HepG2 (cell line): ENCODE data around the gene GNG12. TPM values are rescaled to one million over a fixed set of nuclear protein-coding genes. Genes with fewer than 3 reads are reported as not detected.

Source experiments
- ATRX ChIP-seq: sonication (generic); formaldehyde crosslinking; IDR thresholded peaks from 2 replicates; pipeline ENCODE4 v1.4.0; 2020; ENCODE audit warnings: missing genetic modification reagents, borderline replicate concordance
- CHCHD3 ChIP-seq: sonication (generic); formaldehyde crosslinking; IDR thresholded peaks from 2 replicates; pipeline ENCODE4 v1.8.0; 2022; ENCODE audit warnings: mild to moderate bottlenecking, missing genetic modification reagents, moderate library complexity
- EHMT2 ChIP-seq: fragments of 200-600 bp; sonication (generic); IDR thresholded peaks from 2 replicates; pipeline ENCODE4 v1.7.0; 2017; ENCODE audit warnings: antibody characterized with exemption, low read depth, low read length, borderline replicate concordance
- FOSL2 ChIP-seq: sonication (generic); formaldehyde crosslinking; IDR thresholded peaks from 2 replicates; pipeline ENCODE4 v1.4.0; 2020; ENCODE audit warnings: missing genetic modification reagents
- IKZF4 ChIP-seq: sonication (generic); formaldehyde crosslinking; IDR thresholded peaks from 2 replicates; pipeline ENCODE4 v1.5.1; 2020; ENCODE audit warnings: borderline replicate concordance, mild to moderate bottlenecking, low read depth, missing genetic modification reagents; ENCODE audit errors: not compliant biosample characterization
- NCOR1 ChIP-seq: fragments of 200-600 bp; sonication (generic); IDR thresholded peaks from 2 replicates; pipeline ENCODE4 v1.7.0; 2017; ENCODE audit warnings: antibody characterized with exemption, low read length, borderline replicate concordance
- ONECUT2 ChIP-seq: sonication (generic); formaldehyde crosslinking; IDR thresholded peaks from 2 replicates; pipeline ENCODE4 v1.4.0; 2020; ENCODE audit warnings: missing genetic modification reagents
- PPARG ChIP-seq: conservative IDR thresholded peaks from 2 replicates; pipeline ENCODE4 v1.6.1; 2016; ENCODE audit warnings: missing biosample characterization, missing genetic modification reagents
- RXRA ChIP-seq: sonication (generic); formaldehyde crosslinking; IDR thresholded peaks from 2 replicates; pipeline ENCODE4 v1.5.1; 2020; ENCODE audit warnings: missing genetic modification reagents
- SALL2 ChIP-seq: sonication (generic); formaldehyde crosslinking; IDR thresholded peaks from 2 replicates; pipeline ENCODE4 v1.8.1; 2023; ENCODE audit warnings: mild to moderate bottlenecking, missing genetic modification reagents, inconsistent platforms
- SOX6 ChIP-seq, 2 experiments: fragments of 450-650 bp in 1 of 2; sonication (generic) in 1 of 2; formaldehyde crosslinking in 1 of 2; IDR thresholded peaks; 2 replicates each; pipeline versions ENCODE4 v1.4.0 to v1.6.1; 2017 to 2020; ENCODE audit warnings: antibody characterized with exemption in 1 of 2, mild to moderate bottlenecking in 1 of 2, missing genetic modification reagents in 1 of 2
- TBX2 ChIP-seq: sonication (generic); formaldehyde crosslinking; IDR thresholded peaks from 2 replicates; pipeline ENCODE4 v1.5.0; 2020; ENCODE audit warnings: missing genetic modification reagents, mild to moderate bottlenecking, borderline replicate concordance
- ZBTB7A ChIP-seq: sonication (generic); formaldehyde crosslinking; IDR thresholded peaks from 2 replicates; pipeline ENCODE4 v1.8.0; 2022; ENCODE audit warnings: mild to moderate bottlenecking, missing genetic modification reagents
- ZEB1 ChIP-seq: IDR thresholded peaks from 2 replicates; pipeline ENCODE4 v1.6.1; 2012; ENCODE audit warnings: mild to moderate bottlenecking, low read depth, inconsistent platforms; ENCODE audit not compliant: insufficient replicate concordance
- ZNF3 ChIP-seq: IDR thresholded peaks from 2 replicates; pipeline ENCODE4 v1.7.0; 2017; ENCODE audit warnings: inconsistent platforms
- ZNF552 ChIP-seq: sonication (generic); formaldehyde crosslinking; IDR thresholded peaks from 2 replicates; pipeline ENCODE4 v1.9.0; 2022; ENCODE audit warnings: missing genetic modification reagents, mild to moderate bottlenecking, borderline replicate concordance
- ZNF605 ChIP-seq: sonication (generic); formaldehyde crosslinking; IDR thresholded peaks from 2 replicates; pipeline ENCODE4 v1.8.0; 2022; ENCODE audit warnings: mild to moderate bottlenecking, missing genetic modification reagents
- polyA plus RNA-seq, 8 experiments: library from polyadenylated mRNA; depleted of rRNA in 3 of 8; stranded (reverse) in 7 of 8; unstranded in 1 of 8; fragments of >200 nt; fragmentation: Illumina TruSeq in 4 of 8; extraction: Trizol in 4 of 8; gene quantifications; 2 replicates each; pipeline versions ENCODE4 v1.2.1 to v1.2.3, GENCODE V29; 2011 to 2016; ENCODE audit warnings: low read depth in 4 of 8, missing spikeins in 1 of 8, mixed read lengths in 1 of 8; ENCODE audit not compliant: insufficient read depth in 1 of 8
- total RNA-seq, 5 experiments: library from RNA; depleted of rRNA; stranded (reverse); fragments of >200 nt; fragmentation: Illumina TruSeq; extraction: Trizol; gene quantifications; 2 replicates each; pipeline ENCODE4 v1.2.3, GENCODE V29; 2016; ENCODE audit warnings: low read depth in 1 of 5
- TF ChIP-seq, protein P1 (sequence below): sonication (generic); formaldehyde crosslinking; IDR thresholded peaks from 2 replicates; pipeline ENCODE4 v1.8.1; 2022; ENCODE audit warnings: mild to moderate bottlenecking, missing genetic modification reagents
- TF ChIP-seq, protein P2 (sequence below): sonication (generic); formaldehyde crosslinking; IDR thresholded peaks from 2 replicates; pipeline ENCODE4 v1.4.0; 2020; ENCODE audit warnings: mild to moderate bottlenecking, missing genetic modification reagents
- TF ChIP-seq, protein P3 (sequence below): IDR thresholded peaks from 2 replicates; pipeline ENCODE4 v1.6.1; 2016
- TF ChIP-seq, protein P4 (sequence below): sonication (generic); formaldehyde crosslinking; IDR thresholded peaks from 2 replicates; pipeline ENCODE4 v1.8.1; 2023; ENCODE audit warnings: missing genetic modification reagents, inconsistent platforms, borderline replicate concordance
- TF ChIP-seq, protein P5 (sequence below): IDR thresholded peaks from 2 replicates; pipeline ENCODE4 v1.6.1; 2016; ENCODE audit warnings: low read depth, missing genetic modification reagents, missing compliant biosample characterization

The GNG12 gene
- total and polyA plus RNA-seq, 2 of the 13 experiments (the other 11 are each of a cell fraction or from before 2014, with no cell fraction given), result 0.11 TPM

DNA sequence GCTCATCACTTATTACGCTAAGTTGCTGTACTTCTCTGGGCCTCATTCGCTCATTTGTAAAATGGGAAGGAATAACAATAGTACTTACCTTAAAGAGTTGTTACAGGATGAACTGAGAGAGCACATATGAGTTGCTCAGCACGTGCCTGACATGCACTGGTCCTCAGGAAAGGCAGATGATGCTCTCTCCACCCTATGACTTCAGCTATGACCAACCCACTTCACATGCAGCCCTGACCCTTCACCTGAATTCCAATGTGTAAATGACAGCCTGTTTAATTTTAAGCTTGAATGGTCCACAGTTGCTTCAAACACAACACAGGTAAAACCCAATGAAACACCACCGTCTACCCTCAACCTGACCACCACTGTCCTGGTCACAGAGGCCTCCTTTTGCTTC, 115.4 kb downstream of the GNG12 start (continued):
- TF ChIP-seq IKZF4 (CRISPR knock-in tag), result no peak
- TF ChIP-seq TBX2 (CRISPR knock-in tag), result peak; percentile 22; the same call in 1 of the 2 replicates
- TF ChIP-seq SOX6 (IDR thresholded peaks at IDR 0.05), result no peak
- TF ChIP-seq SOX6 (CRISPR knock-in tag; IDR thresholded peaks at IDR 0.05), result peak; percentile 46; the same call in 1 of the 2 replicates
- TF ChIP-seq ZEB1, result no peak
- no peak for TF ChIP-seq ATRX
- TF ChIP-seq CHCHD3 (CRISPR knock-in tag), result no peak
- TF ChIP-seq FOSL2 (CRISPR knock-in tag), result peak; percentile 58
- peak; percentile 92 for TF ChIP-seq PPARG (CRISPR knock-in tag)
- TF ChIP-seq RXRA (CRISPR knock-in tag), result peak; percentile 54; the same call in 1 of the 2 replicates
- TF ChIP-seq ONECUT2 (CRISPR knock-in tag), result no peak
- TF ChIP-seq, protein P1, sequence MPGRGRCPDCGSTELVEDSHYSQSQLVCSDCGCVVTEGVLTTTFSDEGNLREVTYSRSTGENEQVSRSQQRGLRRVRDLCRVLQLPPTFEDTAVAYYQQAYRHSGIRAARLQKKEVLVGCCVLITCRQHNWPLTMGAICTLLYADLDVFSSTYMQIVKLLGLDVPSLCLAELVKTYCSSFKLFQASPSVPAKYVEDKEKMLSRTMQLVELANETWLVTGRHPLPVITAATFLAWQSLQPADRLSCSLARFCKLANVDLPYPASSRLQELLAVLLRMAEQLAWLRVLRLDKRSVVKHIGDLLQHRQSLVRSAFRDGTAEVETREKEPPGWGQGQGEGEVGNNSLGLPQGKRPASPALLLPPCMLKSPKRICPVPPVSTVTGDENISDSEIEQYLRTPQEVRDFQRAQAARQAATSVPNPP (CRISPR knock-in tag), result no peak
- TF ChIP-seq, protein P2, sequence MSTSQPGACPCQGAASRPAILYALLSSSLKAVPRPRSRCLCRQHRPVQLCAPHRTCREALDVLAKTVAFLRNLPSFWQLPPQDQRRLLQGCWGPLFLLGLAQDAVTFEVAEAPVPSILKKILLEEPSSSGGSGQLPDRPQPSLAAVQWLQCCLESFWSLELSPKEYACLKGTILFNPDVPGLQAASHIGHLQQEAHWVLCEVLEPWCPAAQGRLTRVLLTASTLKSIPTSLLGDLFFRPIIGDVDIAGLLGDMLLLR (CRISPR knock-in tag), result no peak
- TF ChIP-seq, protein P3, sequence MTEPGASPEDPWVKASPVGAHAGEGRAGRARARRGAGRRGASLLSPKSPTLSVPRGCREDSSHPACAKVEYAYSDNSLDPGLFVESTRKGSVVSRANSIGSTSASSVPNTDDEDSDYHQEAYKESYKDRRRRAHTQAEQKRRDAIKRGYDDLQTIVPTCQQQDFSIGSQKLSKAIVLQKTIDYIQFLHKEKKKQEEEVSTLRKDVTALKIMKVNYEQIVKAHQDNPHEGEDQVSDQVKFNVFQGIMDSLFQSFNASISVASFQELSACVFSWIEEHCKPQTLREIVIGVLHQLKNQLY (CRISPR knock-in tag), result 0 out of 2 replicates have a peak, but pooled peaks have one; percentile 44
- TF ChIP-seq EHMT2, result no peak
- TF ChIP-seq, protein P4, sequence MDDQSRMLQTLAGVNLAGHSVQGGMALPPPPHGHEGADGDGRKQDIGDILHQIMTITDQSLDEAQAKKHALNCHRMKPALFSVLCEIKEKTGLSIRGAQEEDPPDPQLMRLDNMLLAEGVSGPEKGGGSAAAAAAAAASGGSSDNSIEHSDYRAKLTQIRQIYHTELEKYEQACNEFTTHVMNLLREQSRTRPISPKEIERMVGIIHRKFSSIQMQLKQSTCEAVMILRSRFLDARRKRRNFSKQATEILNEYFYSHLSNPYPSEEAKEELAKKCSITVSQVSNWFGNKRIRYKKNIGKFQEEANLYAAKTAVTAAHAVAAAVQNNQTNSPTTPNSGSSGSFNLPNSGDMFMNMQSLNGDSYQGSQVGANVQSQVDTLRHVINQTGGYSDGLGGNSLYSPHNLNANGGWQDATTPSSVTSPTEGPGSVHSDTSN (CRISPR knock-in tag), result no peak
- TF ChIP-seq SALL2 (CRISPR knock-in tag), result no peak
- no peak for TF ChIP-seq NCOR1
- TF ChIP-seq, protein P5, sequence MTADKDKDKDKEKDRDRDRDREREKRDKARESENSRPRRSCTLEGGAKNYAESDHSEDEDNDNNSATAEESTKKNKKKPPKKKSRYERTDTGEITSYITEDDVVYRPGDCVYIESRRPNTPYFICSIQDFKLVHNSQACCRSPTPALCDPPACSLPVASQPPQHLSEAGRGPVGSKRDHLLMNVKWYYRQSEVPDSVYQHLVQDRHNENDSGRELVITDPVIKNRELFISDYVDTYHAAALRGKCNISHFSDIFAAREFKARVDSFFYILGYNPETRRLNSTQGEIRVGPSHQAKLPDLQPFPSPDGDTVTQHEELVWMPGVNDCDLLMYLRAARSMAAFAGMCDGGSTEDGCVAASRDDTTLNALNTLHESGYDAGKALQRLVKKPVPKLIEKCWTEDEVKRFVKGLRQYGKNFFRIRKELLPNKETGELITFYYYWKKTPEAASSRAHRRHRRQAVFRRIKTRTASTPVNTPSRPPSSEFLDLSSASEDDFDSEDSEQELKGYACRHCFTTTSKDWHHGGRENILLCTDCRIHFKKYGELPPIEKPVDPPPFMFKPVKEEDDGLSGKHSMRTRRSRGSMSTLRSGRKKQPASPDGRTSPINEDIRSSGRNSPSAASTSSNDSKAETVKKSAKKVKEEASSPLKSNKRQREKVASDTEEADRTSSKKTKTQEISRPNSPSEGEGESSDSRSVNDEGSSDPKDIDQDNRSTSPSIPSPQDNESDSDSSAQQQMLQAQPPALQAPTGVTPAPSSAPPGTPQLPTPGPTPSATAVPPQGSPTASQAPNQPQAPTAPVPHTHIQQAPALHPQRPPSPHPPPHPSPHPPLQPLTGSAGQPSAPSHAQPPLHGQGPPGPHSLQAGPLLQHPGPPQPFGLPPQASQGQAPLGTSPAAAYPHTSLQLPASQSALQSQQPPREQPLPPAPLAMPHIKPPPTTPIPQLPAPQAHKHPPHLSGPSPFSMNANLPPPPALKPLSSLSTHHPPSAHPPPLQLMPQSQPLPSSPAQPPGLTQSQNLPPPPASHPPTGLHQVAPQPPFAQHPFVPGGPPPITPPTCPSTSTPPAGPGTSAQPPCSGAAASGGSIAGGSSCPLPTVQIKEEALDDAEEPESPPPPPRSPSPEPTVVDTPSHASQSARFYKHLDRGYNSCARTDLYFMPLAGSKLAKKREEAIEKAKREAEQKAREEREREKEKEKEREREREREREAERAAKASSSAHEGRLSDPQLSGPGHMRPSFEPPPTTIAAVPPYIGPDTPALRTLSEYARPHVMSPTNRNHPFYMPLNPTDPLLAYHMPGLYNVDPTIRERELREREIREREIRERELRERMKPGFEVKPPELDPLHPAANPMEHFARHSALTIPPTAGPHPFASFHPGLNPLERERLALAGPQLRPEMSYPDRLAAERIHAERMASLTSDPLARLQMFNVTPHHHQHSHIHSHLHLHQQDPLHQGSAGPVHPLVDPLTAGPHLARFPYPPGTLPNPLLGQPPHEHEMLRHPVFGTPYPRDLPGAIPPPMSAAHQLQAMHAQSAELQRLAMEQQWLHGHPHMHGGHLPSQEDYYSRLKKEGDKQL (CRISPR knock-in tag), result no peak
- TF ChIP-seq ZNF605 (CRISPR knock-in tag), result no peak
- TF ChIP-seq ZNF3 (CRISPR knock-in tag), result no peak
- TF ChIP-seq ZNF552 (CRISPR knock-in tag), result no peak
- 0 out of 2 replicates have a peak, but pooled peaks have one; percentile 26 for TF ChIP-seq ZBTB7A (CRISPR knock-in tag)
